Suprapubic skin (tissue), 3 donors: Measurements from ENCODE around the gene ANKRD12.

Experiments
- POLR2AphosphoS5 ChIP-seq, 3 donors: sonication (generic); formaldehyde crosslinking; IDR thresholded peaks; one replicate each; pipeline ENCODE4 v1.6.1; 2017; ENCODE audit warnings: antibody characterized with exemption in 3 of 3
- TF ChIP-seq, protein P1 (sequence below), 2 donors: fragments of 200-600 bp in 1 of 2; fragments of 450-650 bp in 1 of 2; sonication (generic) in 1 of 2; IDR thresholded peaks; one replicate each; pipeline ENCODE4 v1.5.1; 2016 to 2019; ENCODE audit warnings: antibody characterized with exemption in 2 of 2, mild to moderate bottlenecking in 1 of 2, moderate library complexity in 1 of 2

DNA sequence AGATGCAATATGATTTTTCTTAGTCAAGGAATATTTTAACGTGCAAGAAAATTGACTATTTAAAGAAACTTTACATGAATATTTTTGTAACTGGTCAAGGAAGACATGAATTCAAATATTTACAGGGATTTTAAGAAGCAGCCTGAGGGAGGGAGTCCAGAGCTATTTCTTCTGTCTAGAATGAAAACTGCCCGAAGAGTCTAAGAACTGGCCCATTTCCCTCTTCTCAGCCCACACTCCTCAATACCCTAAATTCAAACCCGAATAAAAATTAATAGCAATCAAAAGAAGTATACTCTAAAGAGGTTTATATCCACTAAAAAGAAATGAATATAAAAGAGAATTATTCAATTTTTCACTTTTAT is 40.6 kb upstream of the ANKRD12 start:
- TF ChIP-seq POLR2AphosphoS5 (IDR thresholded peaks at IDR 0.05): no peak
- TF ChIP-seq, protein P1, sequence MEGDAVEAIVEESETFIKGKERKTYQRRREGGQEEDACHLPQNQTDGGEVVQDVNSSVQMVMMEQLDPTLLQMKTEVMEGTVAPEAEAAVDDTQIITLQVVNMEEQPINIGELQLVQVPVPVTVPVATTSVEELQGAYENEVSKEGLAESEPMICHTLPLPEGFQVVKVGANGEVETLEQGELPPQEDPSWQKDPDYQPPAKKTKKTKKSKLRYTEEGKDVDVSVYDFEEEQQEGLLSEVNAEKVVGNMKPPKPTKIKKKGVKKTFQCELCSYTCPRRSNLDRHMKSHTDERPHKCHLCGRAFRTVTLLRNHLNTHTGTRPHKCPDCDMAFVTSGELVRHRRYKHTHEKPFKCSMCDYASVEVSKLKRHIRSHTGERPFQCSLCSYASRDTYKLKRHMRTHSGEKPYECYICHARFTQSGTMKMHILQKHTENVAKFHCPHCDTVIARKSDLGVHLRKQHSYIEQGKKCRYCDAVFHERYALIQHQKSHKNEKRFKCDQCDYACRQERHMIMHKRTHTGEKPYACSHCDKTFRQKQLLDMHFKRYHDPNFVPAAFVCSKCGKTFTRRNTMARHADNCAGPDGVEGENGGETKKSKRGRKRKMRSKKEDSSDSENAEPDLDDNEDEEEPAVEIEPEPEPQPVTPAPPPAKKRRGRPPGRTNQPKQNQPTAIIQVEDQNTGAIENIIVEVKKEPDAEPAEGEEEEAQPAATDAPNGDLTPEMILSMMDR (IDR thresholded peaks at IDR 0.05): no peak
